Epithelial cell of proximal tubule (primary cell): ENCODE results near the gene PTPRC. TPM values are rescaled to one million over a fixed set of nuclear protein-coding genes. Genes with fewer than 3 reads are reported as not detected.

Experiments
- DNase-seq: peaks from one replicate; pipeline ENCODE4 v3.0.0-alpha.2; 2011; ENCODE audit warnings: low read depth
- H3K4me3 ChIP-seq: 2 replicates; pipeline ENCODE4 v1.5.1; 2011; ENCODE audit warnings: low read depth, mild to moderate bottlenecking, low read length
- CTCF ChIP-seq: conservative IDR thresholded peaks from 2 replicates; pipeline ENCODE4 v1.5.1; 2012; ENCODE audit warnings: low read depth, mild to moderate bottlenecking, low read length
- total RNA-seq: library from RNA; depleted of rRNA; stranded (reverse); fragments of >200 nt; gene quantifications from 2 replicates; pipeline ENCODE4 v1.2.3, GENCODE V29; 2015

PTPRC gene
- total RNA-seq, 1 donor from 2014 or later = not detected

GRCh38 chr1:198620951-198621824 lies 17.7 kb upstream of the PTPRC start:
- no peak overlapping the region for H3K4me3 ChIP-seq
- no peak for TF ChIP-seq CTCF
- DNase-seq = peak; percentile 74

GRCh38 chr1:198622001-198622400 lies 16.8 kb upstream of the PTPRC start:
- TF ChIP-seq CTCF = no peak

GRCh38 chr1:198623752-198624647 lies 14.8 kb upstream of the PTPRC start:
- no peak for DNase-seq
- no peak for TF ChIP-seq CTCF
- no peak overlapping the region for H3K4me3 ChIP-seq

More at GRCh38 chr1:198622001-198622400, 16.8 kb upstream of the PTPRC start:
- H3K4me3 ChIP-seq = no peak overlapping the region
- DNase-seq = no peak

- no peak for TF ChIP-seq CTCF
- no peak for DNase-seq
- no peak overlapping the region for H3K4me3 ChIP-seq
Observed at GRCh38 chr1:198624648-198624980, 14.2 kb upstream of the PTPRC start.

- TF ChIP-seq CTCF = no peak
- no peak for DNase-seq
- H3K4me3 ChIP-seq = no peak overlapping the region
Observed at GRCh38 chr1:198627436-198628066, 11.3 kb upstream of the PTPRC start.

- no peak for TF ChIP-seq CTCF
- DNase-seq = no peak
- H3K4me3 ChIP-seq = no peak overlapping the region
Observed at GRCh38 chr1:198628067-198628455, 10.8 kb upstream of the PTPRC start.
